Measurements from ENCODE around the gene RTL5.

DNA sequence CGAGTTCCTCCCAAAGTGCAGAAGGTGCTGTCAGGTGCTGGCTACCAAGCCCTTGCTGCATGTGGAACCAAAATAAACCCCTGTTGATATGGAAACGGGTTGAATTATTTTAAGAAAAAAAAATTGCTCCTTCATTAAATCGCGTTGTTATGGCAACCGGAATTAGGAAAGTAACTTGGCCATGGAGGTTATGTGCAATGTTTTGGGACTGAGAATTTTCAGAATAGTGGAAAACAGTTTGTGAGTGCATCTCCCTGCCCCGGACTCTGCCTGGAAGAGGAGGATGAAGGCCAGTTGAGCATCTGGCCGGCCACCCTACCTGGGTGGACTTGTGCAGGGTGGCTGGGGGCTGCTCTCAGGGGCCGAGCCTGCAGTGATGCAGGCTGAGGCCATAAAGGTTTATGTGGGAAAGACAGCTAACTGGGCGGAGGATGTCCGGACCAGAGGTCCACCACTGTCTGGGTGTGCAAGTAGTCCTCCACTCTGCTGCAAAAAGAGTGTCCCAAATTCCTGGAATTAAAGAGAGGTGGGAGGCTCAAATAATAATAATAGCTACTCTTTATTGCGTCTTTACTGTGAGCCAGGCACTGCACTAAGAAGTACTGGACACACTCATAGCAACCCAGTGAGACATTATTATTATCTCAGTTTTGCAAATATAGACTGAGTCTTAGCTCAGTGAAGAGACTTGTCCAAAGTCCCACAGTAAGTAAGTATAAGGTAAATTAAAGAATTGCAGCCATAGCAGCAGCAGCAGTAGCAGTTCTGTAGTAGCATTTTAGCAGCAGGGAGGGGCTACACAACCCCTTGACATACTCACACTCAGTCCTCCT lies 20.6 kb downstream of the RTL5 start:
- no peak for TF ChIP-seq EP300 (IDR thresholded peaks at IDR 0.05)
- TF ChIP-seq, protein P1, sequence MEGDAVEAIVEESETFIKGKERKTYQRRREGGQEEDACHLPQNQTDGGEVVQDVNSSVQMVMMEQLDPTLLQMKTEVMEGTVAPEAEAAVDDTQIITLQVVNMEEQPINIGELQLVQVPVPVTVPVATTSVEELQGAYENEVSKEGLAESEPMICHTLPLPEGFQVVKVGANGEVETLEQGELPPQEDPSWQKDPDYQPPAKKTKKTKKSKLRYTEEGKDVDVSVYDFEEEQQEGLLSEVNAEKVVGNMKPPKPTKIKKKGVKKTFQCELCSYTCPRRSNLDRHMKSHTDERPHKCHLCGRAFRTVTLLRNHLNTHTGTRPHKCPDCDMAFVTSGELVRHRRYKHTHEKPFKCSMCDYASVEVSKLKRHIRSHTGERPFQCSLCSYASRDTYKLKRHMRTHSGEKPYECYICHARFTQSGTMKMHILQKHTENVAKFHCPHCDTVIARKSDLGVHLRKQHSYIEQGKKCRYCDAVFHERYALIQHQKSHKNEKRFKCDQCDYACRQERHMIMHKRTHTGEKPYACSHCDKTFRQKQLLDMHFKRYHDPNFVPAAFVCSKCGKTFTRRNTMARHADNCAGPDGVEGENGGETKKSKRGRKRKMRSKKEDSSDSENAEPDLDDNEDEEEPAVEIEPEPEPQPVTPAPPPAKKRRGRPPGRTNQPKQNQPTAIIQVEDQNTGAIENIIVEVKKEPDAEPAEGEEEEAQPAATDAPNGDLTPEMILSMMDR (IDR thresholded peaks at IDR 0.05): no peak
- TF ChIP-seq POLR2AphosphoS5 (IDR thresholded peaks at IDR 0.05): no peak
- no peak for TF ChIP-seq POLR2A (IDR thresholded peaks at IDR 0.05)

All from sigmoid colon (tissue), 4 donors.